Germinal center (tissue), 1 donor: Measurements from ENCODE around the gene GPR179.

Source experiments
- DNase-seq: peaks from one replicate; pipeline ENCODE4 v3.0.0; 2012; ENCODE audit warnings: mixed read lengths, low spot score

The GPR179 gene, protein sequence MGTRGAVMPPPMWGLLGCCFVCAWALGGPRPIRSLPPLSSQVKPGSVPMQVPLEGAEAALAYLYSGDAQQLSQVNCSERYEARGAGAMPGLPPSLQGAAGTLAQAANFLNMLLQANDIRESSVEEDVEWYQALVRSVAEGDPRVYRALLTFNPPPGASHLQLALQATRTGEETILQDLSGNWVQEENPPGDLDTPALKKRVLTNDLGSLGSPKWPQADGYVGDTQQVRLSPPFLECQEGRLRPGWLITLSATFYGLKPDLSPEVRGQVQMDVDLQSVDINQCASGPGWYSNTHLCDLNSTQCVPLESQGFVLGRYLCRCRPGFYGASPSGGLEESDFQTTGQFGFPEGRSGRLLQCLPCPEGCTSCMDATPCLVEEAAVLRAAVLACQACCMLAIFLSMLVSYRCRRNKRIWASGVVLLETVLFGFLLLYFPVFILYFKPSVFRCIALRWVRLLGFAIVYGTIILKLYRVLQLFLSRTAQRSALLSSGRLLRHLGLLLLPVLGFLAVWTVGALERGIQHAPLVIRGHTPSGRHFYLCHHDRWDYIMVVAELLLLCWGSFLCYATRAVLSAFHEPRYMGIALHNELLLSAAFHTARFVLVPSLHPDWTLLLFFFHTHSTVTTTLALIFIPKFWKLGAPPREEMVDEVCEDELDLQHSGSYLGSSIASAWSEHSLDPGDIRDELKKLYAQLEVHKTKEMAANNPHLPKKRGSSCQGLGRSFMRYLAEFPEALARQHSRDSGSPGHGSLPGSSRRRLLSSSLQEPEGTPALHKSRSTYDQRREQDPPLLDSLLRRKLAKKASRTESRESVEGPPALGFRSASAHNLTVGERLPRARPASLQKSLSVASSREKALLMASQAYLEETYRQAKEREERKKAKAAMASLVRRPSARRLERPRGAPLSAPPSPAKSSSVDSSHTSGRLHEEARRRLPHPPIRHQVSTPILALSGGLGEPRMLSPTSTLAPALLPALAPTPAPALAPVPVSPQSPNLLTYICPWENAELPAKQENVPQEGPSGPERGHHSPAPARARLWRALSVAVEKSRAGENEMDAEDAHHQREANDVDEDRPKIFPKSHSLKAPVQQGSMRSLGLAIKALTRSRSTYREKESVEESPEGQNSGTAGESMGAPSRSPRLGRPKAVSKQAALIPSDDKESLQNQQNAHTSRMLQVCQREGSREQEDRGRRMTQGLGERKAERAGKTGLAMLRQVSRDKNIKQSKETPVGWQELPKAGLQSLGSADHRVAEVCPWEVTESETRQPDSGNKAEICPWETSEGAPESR (N-terminal part only)

DNA sequence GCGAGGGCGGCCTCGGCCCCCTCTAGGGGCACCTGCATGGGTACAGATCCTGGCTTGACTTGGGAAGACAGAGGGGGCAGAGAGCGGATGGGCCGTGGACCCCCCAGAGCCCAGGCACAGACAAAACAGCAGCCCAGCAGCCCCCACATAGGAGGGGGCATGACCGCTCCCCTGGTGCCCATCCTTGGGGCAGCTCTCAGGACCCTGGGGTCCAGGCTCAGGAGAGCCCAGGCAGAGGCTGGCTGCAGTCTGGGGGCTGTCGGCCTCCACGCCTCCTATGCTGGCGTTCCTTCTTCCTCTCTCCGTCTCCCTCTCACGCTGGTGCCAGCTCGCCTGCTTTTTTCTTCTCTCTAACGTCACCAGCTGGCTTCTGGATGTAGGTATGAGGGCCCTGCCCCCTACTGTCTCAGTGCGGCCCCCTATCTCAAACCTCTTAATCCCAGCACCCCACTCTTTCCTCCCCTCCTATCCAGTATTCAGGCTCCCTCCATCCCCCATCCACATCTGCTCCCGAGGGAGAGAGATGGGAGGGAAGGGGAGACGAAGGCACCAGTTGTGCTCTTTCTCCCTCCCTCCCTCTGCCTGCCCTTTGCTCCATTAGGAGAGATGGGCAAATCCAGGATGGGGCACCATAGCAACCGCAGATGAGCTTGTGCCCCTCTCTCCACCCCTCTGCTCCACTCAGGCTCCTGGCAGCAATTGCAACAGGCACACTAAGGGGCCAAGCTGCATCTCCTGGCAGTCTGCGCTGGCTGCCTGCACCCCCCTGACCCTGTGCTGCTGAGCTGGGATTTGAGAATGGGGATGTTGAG, at the start of gene GPR179:
TSS of gene GPR179 (minus strand) at position 349 of the 812 bp plus-strand sequence. CDS start at position 182, 167 bp downstream.
- no peak for DNase-seq

DNA sequence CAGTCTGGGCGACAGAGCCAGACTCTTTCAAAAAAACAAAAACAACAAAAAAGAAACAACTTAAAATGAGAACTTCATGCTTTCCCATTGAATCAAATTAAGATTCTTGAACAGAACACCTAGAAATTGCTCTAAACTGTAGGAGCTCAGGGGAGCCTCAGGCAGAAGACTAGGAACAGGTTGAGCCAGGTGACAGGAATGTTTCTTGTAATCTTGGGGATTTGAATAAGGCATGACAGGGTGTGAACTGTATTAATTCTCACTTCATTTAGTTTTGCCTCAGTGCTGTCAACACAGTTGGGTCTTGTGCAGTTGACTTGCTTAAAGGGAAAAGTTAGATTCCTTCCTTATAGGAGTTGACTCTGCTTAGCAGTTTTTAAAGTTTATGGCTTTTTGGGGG, 35.7 kb upstream of the GPR179 start:
- DNase-seq, result no peak

DNA sequence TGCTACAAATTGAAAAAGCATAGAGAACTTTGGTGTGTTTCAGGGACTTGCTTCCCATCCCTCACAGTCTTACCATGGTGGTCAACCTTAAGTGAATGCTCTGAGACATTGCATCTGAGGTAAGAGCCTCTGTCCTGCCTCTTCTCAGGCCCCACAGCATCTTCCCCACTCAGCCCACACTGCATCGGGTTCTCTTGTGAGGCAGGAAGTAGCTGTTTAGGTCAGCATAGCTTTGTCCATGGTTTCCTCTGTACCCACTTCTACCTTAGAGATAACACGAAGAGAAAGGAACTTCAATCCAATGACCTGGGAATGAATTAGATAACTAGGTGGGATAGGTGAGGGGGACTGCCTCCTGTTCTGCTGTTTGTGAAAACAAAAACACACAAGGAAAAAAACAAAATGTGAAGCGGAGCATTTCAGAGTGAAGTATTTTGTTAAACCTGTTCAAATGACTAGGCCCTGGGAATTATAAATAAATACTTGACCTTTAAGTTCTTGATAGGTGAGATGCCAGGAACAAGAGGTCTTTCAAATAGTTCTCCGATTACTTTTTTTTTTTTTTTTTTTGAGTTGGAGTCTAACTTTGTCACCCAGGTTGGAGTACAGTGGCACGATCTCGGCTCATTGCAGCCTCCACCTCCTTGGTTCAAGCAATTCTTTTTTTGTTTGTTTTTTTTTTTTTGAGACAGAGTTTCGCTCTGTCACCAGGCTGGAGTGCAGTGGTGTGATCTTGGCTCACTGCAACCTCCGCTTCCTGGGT, 25.5 kb upstream of the GPR179 start:
- no peak for DNase-seq

DNA sequence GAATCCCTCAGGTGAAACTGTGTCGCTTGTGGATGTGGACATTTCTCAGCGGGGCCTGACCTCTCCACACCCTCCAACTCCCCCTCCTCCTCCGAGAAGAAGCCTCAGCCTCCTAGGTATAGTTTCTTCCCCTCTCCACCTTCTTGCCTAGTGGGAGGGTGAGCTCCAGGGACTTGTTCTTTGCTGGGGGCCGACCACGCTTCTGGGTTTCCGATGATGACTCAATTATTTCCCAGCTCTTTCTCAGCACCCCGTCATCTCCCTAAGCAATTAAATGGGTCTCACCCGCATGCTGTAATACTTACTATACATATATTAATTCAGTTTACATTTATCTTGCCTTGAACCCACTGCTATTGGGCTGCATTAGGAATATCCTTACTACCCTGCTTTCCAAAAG, 21.0 kb upstream of the GPR179 start:
- no peak for DNase-seq

DNA sequence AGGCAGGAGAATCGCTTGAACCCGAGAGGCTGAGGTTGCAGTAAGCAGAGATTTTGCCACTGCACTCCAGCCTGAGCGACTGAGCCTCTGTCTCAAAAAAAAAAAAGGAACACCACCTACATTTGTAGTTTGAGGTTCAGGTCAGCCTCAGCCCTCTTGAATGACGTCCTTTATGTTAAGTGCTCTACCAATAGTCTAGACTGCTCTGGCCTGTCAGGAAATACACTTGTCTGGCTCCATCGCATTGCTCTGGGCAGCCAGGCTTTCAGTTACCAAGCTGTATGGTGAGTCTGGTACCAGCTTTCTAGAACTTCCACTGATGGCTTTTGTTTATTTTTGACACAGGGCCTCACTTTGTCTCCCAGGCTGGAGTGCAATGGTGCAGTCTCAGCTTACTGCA, 19.3 kb upstream of the GPR179 start:
- DNase-seq, result no peak

DNA sequence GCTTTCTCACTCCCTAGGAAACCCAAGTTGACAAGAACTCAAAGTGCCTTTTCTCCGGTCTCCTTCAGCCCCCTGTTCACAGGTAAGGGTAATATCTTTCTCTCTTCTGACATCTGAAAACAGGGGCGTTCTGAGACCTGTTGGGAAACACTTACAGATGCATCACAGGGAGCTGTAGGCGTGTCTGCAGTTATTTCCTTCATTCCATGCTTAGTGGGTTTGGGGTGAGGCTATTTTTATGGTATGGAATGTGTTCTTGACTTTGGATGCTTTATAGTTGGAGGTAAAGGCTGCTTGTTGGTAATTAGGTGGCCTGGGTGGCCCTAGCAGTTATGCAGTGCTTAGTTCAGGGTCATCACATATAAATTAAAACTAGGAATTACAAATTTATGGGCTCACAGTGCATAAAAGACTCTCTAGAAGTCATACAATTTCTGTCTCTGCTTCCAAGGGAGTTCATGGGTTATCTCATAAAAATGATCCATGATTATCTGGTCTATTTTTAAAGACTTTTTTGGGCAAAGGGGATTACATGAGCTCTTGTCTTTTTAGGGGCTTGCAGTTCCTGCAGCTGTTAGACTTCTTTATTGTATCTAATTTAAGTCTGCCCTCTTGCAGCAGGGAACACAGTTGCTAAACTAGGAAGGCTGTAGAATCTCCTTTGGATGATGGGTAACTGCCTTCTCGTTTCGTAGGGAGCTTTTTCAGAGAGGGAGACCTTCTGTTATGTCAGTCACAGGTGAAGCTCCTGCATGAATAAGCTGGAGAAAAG, 18.1 kb upstream of the GPR179 start:
- no peak for DNase-seq

DNA sequence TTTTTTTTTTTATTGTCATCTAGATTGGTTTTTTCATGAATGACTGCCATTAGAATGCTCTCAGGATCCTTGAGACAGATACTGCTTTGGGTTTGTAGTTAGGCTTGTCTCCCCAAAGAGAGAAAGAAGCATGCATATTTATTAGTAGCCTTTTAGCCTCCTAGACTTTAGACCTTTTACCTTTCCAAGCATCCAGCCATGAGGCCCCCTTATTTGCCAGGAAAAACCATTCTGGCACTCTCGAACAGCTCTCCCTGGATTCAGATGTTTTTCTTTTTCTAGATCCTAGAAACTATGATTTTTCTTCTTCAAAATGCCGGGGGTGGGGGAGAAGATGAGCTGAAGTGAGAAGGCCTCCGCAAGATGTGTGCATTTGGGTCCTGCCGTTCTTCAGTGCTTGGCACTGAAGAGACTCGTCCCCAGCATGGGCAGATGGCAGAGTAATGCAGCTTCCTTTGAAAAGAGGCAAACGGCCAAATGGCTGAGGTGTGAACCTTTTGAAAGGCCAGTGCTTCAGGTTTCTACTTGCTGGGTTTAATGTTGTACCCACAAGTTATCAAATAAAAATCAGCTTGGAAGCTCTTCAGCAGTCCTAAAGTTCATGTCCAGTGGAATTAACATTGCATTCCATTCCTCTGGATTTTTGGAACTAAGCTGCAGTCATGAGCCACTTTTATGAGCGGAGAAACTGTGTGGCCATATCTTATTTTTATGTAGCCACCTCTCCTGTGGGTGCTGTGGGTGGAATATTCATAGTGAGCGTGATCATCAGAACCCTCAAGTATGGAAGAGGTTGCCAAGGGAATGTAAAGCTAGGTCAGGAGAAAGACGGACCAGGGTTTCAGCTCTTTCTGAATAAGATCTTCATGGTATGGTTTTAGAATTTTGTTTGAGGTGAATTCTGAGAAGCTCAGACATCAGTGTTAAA, 15.1 kb upstream of the GPR179 start:
- DNase-seq, result no peak

DNA sequence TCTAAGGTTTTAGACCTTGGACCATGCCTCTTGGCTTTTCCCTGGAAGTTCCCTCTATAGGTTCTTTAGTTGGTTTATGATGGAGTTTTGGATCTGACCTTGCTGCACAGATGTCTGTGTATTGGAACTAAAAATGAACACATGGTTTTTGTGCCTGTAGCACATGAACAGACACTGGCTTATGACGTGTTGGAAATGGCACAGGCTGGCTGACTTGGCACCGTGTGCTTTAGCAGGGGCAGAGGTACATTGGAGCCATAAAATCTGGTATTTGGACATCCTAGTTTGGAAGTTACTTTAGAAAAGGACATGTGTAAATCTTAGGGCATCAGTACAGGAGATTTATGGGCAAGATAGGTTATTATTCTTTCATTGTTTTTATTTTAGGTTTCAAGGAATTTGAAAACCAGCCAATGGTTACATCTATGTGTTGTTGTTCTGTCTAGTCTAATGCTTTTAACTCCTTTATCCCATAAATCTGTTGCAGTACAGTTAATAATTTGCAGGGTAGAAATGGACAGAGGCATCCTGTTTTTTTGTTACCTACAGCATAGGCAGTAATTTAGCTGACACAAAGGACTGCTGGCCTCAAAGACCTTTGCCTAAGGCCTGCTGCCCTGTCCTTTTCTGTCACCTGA, 13.8 kb upstream of the GPR179 start:
- no peak for DNase-seq

DNA sequence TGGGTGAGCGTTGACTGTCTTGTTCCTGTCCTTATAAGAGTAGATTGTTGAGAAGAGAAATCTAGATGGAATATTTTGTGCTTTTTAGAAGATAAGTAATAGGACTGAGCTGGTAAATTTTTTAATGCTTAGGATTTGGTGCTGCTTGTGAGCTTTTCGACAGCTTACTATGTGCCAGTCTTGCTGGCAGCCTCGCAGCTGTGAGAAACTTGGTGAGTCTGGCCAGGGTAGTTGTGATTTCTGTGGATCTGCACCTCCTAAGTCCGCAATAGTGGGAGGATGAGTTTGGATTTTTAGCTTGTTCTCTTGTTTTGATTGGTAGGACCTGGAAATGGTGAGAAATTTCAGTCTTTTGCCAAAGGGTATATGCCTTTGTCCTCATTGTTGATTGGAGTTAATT, 11.5 kb upstream of the GPR179 start:
- no peak for DNase-seq

DNA sequence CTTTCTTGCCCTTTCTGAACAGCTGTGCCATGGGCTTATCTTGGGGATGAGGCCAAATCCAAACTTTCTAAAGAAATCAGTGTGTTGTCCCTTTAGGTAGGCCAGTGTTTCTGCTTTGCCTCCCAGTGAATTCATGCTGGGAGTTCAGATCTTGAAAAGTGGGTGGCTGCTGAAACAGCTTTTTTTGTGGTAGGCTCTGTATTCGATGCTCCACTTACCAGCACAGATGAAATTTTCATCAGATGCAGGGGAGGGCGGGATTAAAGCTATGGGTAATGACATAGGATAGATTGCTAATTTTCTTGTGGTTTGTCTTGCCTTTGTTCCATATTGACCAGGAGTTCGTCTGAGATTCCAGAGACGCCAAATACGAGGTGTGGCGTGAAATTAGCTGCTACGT, 10.7 kb upstream of the GPR179 start:
- no peak for DNase-seq

DNA sequence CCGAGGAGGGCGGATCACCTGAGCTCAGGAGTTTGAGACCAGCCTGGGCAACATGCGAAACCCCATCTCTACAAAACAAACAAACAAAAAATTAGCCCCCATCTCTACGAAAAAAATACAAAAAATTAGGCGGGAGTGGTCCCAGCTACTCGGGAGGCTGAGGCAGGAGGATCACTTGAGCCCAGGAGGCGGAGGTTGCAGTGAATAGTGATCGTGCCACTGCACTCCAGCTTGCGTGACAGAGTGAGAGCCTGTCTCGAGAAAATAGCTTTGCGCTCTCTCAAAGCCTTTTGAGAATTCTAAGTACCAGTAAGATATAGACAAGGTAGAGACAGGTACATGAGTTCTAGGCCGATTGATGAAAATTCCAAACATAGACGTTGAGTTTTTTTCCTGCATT, 9.9 kb upstream of the GPR179 start:
- DNase-seq, result no peak

DNA sequence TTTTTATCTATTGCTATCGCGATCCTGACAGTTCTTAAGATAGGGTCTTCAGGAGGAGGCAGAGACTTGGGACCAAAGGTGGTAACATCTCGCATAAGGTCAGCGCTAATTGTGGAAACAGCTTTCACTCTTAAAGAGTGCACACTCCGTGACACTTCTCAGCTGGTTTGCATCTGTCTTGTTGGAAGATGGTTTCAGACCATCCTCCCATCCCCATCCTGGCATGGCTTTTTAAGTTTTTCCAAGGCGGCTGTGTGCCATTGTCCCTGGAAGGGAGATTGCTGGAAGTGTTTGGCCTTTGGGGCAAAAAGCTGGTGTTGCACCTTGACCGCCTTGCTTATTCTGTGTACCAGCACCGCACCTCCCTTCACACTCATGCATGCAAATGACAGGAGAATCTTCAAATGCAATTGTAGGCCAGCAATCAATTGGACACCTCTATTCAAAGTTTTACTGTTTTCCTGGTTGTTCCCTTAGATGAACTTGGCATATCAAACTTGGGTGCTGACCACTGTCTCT, 9.4 kb upstream of the GPR179 start:
- DNase-seq, result no peak

DNA sequence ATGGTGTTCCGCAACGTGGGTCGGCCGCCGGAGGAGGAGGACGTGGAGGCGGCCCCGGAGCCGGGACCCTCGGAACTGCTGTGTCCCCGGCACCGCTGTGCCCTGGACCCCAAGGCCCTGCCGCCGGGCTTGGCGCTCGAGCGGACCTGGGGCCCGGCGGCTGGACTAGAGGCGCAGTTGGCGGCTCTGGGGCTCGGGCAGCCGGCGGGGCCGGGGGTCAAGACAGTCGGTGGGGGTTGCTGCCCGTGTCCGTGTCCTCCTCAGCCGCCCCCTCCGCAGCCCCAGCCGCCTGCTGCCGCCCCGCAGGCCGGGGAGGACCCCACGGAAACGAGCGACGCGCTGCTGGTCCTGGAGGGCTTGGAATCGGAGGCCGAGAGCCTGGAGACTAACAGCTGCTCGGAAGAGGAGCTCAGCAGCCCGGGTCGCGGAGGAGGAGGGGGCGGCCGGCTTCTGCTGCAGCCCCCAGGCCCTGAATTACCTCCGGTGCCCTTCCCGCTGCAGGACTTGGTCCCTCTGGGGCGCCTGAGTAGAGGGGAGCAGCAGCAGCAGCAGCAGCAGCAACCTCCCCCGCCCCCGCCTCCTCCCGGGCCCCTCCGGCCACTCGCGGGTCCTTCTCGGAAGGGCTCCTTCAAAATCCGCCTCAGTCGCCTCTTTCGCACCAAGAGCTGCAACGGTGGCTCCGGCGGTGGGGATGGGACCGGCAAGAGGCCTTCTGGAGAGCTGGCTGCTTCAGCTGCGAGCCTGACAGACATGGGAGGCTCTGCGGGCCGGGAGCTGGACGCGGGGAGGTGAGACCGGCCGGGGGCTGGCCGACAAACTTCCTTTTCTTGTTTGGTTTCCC, 8.7 kb upstream of the GPR179 start:
- DNase-seq, result peak; percentile 23

DNA sequence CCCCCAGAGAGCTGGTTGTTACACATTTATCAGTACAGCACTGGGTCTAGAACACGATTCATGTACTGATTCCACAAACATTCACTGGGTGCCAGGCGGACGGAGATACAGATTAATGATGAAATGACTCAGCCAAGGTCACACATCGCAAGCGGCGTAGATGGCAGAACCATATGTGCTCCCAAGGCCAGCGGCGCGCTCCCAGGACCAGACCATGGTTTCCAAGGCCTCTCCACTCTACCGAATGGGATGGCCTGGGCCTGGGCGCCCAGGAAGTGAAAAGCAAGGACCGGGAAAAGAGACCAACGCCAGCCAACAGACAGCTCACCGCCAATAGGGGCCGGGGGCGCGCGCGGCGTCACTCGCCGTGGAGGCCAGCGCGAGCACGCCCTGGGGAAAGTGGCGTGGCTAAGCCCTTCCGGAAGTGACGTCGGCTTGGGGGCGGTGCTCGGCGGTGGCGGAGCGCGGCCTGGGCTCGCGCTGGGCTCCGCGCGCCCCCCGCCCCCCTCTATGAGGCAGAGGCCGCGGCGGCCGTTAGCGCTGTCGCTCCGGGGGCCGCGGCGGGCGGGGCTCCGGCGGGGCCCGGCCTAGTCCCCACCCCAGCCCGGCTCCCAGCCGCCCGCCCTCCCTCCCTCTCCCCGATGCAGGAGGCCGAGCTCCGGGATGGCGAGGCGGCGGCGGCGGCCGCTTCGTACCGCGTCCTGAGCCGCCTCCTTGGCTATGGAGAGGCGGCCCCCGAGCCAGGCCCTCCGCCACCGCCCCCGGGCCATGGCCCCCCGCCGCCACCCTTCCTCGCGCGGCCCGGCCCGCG, 7.9 kb upstream of the GPR179 start, which contains the start of gene SOCS7:
TSS of gene SOCS7 (plus strand) at position 433 of the 811 bp plus-strand sequence. CDS start at position 642, 209 bp downstream.
- DNase-seq, result peak; percentile 91

DNA sequence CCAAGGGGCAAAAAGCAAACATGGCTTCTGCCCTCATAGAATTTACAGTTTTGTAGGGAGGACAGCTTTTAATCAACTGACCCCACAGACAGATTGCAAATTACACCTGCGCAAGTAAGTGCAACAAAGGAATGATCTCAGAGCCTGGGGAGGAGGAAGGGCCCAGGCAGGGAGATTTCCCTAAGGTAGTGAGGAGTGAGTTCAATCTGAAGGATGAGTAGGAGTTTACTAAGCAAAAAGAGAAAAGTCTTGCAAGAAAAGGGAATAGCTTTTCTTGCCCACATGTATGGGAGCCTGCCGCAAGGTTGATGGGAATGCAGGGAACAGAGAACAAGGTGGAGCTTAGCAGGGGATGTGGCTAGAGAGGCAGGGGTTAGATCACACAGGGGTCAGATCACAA, 6.3 kb upstream of the GPR179 start:
- DNase-seq, result no peak

DNA sequence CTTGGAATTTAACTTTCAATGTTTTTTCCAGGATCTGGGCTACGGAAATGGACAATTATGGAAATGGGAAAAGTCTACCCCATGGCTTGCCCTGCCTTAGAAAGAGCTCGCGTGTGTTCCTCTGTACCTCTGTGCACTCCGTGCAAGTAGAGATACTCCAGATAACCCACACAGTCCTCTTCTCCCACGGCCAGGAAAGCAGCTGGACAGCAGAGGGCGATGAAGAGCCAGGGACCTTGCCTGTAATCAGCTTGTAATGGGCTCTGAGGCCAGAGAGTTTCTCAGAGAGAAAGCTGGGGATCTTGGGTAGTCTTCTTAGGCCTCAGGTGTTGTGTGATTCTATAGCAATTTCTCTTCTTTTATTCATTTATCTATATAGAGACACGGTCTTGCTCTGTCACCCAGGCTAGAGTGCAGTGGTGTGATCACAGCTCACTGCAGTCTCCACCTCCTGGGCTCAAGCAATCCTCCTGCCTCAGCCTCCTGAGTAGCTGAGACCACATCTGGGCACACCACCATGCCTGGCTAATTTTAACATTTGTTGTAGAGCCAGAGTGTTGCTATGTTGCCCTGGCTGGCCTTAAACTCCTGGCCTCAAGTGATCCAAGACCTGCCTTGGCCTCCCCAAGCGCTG, 5.5 kb upstream of the GPR179 start:
- peak; percentile 65 for DNase-seq
